ENCODE measurements around the gene PRRG4.
"Not testable (repeated sequence)": the region's sequence is repeated elsewhere in the genome, so short reads cannot be mapped to it uniquely, and the experiment has no call there.

Gene PRRG4

DNA sequence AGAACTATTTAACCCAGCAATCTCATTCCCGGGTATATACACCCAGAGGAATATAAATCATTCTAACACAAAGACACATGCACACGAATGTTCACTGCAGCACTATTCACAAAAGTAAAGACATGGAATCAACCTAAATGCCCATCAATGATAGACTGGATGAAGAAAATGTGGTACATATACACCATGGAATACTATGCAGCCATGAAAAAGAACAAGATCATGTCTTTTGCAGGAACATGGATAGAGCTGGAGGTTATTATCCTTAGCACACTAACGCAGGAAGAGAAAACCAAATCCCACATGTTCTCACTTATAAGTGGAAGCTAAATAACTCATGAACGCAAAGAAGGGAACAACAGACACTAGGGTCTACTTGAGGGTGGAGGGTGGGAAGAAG lies 39.0 kb downstream of the PRRG4 start:
- not testable (repeated sequence) for H3K4me1 Mint-ChIP-seq; H3K36me3 Mint-ChIP-seq (ENCODE audit: insufficient read depth); ATAC-seq (replicated peaks; ENCODE audit: extremely low read depth, poor library complexity, severe bottlenecking); H3K9me3 Mint-ChIP-seq; H3K27ac Mint-ChIP-seq (ENCODE audit: low read depth); DNase-seq (ENCODE audit: low spot score in 2 of 2); H3K4me3 Mint-ChIP-seq
- peaks cover 30% of the 10 kb centered on the region for H3K27me3 Mint-ChIP-seq

DNA sequence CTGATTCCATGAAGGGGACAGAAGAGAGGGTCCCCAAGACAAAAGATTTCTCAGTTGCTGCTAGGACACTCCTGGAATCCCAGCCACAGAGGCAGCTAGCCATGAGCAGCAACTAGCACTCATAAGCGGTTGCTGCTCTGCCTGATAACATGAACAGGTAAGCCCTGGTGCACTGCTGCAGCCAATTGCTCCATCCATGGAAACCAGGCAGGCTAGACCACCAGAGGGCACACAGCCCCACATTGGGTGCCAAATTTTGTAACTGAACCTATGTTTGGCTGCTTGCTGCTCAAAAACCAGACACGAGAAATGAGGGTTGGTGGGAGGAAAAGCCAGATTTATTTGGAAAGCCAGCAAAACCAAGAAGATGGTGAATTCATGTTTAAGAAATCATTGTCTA lies 40.9 kb downstream of the PRRG4 start:
- no peaks in the 10 kb centered on the region for H3K36me3 Mint-ChIP-seq (ENCODE audit: insufficient read depth)
- no peaks in the 10 kb centered on the region for H3K4me1 Mint-ChIP-seq
- H3K27me3 Mint-ChIP-seq, result peaks cover 42% of the 10 kb centered on the region
- H3K27ac Mint-ChIP-seq (ENCODE audit: low read depth), result no peak overlapping the region
- H3K4me3 Mint-ChIP-seq, result no peak overlapping the region
- DNase-seq (ENCODE audit: low spot score in 2 of 2) (no peak), ATAC-seq (replicated peaks; ENCODE audit: extremely low read depth, poor library complexity, severe bottlenecking) (peak; percentile 40)
- H3K9me3 Mint-ChIP-seq, result peaks cover 4% of the 10 kb centered on the region

DNA sequence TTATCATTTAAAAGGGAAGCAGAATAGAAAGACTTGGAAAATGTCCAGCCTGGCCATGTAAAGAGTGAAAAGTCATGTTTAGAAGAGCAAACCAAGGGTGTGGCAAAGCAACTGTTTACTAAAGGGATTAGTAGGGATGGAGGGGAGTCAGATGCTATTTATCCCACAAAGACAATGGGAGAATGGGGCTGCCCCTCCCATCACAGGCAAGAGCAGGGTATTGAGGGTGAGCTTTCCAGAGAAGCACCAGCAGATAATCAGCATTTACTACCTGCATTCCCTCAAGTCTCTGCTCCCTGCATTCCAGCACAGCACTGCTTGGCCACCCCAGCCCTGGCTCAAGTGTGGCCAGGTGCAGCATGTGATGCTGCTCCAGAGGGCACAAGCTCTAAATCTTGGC lies 44.4 kb downstream of the PRRG4 start:
- Mint-ChIP-seq H3K36me3 (ENCODE audit: insufficient read depth) (no peaks in the 10 kb centered on the region), H3K4me1 (no peaks in the 10 kb centered on the region), H3K27me3 (peaks cover 32% of the 10 kb centered on the region), H3K9me3 (no peaks in the 10 kb centered on the region), H3K4me3 (no peak overlapping the region), H3K27ac (ENCODE audit: low read depth) (no peak overlapping the region)
- ATAC-seq (replicated peaks; ENCODE audit: extremely low read depth, poor library complexity, severe bottlenecking) (no peak), DNase-seq (ENCODE audit: low spot score in 2 of 2) (no peak)

DNA sequence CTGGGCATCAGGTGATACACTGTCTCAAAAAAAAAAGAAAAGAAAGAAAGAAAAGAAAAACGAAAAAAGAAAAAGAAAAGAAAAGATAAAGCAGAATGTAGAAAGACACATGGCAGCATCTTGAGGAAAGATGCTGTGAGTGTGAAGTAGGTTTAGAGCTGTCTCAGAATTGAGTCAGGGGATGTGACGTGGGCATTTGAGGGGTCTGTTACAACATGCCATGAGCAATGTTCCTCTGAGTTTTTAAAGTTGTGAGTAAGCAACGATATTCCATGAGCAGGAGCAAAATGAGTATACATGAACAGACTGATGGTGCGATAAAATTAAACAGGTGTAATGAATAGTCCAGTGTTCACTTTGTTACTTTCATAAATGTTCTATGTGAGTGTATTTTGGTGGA lies 51.6 kb downstream of the PRRG4 start:
- H3K27ac Mint-ChIP-seq (ENCODE audit: low read depth), result no peak overlapping the region
- DNase-seq (ENCODE audit: low spot score in 2 of 2), result no peak

DNA sequence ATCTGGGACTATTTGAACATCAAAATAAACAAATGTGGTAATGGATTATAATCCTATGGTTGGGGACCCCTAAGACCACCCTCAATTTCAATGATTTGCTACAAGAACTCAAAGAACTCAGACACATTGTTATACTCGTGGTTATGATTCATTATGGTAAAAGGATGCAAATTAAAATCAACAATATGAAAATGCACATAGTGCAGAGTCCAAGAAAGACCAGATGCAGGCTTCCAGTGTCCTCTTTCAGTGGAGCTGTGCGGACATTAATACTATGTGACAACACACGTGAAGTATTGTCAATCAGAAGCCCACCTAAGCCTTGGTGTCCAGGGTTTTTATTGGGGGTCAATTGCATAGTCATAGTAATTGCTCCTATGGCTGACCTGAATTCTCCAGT lies 53.7 kb downstream of the PRRG4 start:
- H3K36me3 Mint-ChIP-seq (ENCODE audit: insufficient read depth), result peaks cover 2% of the 10 kb centered on the region
- ATAC-seq (replicated peaks; ENCODE audit: extremely low read depth, poor library complexity, severe bottlenecking) (no peak), DNase-seq (ENCODE audit: low spot score in 2 of 2) (no peak)
- H3K4me3 Mint-ChIP-seq, result no peak overlapping the region
- H3K27ac Mint-ChIP-seq (ENCODE audit: low read depth), result no peak overlapping the region
- H3K4me1 Mint-ChIP-seq, result no peaks in the 10 kb centered on the region
- H3K9me3 Mint-ChIP-seq, result no peaks in the 10 kb centered on the region
- H3K27me3 Mint-ChIP-seq, result peaks cover 8% of the 10 kb centered on the region

More for the DNA sequence above, 51.6 kb downstream of the PRRG4 start:
- peaks cover 12% of the 10 kb centered on the region for H3K27me3 Mint-ChIP-seq
- H3K4me1 Mint-ChIP-seq, result no peaks in the 10 kb centered on the region
- H3K9me3 Mint-ChIP-seq, result no peaks in the 10 kb centered on the region
- H3K36me3 Mint-ChIP-seq (ENCODE audit: insufficient read depth), result peaks cover 2% of the 10 kb centered on the region
- H3K4me3 Mint-ChIP-seq, result no peak overlapping the region
- no peak for ATAC-seq (replicated peaks; ENCODE audit: extremely low read depth, poor library complexity, severe bottlenecking)

DNA sequence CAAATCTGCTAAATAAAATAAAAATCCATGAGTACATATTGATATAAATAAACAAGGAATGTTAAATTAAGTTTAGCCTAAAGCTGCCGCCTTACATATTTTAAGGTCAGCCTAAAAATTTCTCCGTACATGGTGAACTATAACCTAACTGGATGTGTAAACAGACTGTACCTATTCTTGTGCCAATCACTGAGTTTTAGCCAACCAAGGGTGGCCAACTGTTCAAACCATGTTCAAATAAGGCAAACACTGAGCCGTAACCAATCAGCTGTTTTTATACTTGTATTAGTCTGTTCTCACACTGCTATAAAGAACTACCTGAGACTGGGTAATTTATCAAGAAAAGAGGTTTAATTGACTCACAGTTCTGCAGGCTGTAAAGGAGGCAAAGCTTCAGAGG lies 54.3 kb downstream of the PRRG4 start:
- H3K36me3 Mint-ChIP-seq (ENCODE audit: insufficient read depth), result peaks cover 2% of the 10 kb centered on the region
- H3K27me3 Mint-ChIP-seq, result peaks cover 2% of the 10 kb centered on the region
- H3K4me1 Mint-ChIP-seq, result no peaks in the 10 kb centered on the region
- no peak overlapping the region for H3K4me3 Mint-ChIP-seq
- H3K9me3 Mint-ChIP-seq, result no peaks in the 10 kb centered on the region
- ATAC-seq (replicated peaks; ENCODE audit: extremely low read depth, poor library complexity, severe bottlenecking), result no peak
- no peak for DNase-seq (ENCODE audit: low spot score in 2 of 2)
- no peak overlapping the region for H3K27ac Mint-ChIP-seq (ENCODE audit: low read depth)

DNA sequence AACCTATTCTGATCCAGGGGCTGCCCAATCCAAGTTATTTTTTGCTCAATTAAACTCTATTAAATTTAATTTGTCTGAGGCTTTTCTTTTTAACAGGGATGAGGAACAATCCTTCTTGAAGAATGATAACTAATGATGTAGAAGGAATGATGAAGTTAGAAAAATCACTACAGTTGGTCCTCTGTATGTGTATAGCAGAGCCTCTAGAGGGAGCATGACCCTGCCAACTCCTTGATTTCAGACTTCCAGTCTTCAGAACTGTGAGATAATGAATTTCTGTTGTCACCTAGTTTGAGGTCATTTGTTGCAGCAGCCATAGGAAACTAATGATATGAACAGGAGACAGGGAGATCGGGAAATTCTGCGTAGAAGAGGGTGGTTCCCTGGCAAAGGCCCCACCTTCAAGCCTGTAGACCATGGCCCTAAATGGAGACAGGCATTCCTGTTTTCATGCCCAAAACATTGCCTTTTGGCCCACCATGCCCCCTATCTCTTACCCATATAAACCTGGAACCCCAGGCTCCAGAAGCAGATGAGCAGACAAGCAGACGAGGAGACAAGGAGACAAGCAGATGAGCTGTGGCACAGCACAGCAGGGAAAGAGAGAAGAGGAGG lies 55.1 kb downstream of the PRRG4 start:
- Mint-ChIP-seq H3K27me3 (no peaks in the 10 kb centered on the region), H3K9me3 (no peaks in the 10 kb centered on the region), H3K4me1 (no peaks in the 10 kb centered on the region), H3K4me3 (no peak overlapping the region), H3K36me3 (ENCODE audit: insufficient read depth) (peaks cover 2% of the 10 kb centered on the region), H3K27ac (ENCODE audit: low read depth) (no peak overlapping the region)
- ATAC-seq (replicated peaks; ENCODE audit: extremely low read depth, poor library complexity, severe bottlenecking) (no peak), DNase-seq (ENCODE audit: low spot score in 2 of 2) (no peak)

DNA sequence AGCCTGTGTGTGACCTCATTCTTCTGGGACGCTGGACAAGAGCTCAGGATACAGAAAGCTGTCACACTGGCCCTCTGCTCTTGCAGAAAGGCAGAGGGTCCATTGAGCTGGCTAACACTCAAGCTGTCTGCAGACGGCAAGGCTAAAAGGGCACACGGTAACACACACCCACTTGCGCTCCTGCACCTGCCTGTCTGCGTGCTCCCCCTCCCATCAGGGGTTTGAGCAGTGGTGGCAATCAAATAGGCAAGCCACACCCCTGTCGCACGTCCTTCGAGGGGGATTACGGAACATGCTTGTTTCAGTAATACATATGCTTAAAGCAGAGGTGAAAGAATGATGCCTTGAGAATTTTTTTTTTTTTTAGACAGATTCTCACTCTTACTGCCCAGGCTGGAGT lies 55.8 kb downstream of the PRRG4 start:
- Mint-ChIP-seq H3K4me1 (no peaks in the 10 kb centered on the region), H3K9me3 (no peaks in the 10 kb centered on the region), H3K27me3 (no peaks in the 10 kb centered on the region), H3K27ac (ENCODE audit: low read depth) (no peak overlapping the region), H3K36me3 (ENCODE audit: insufficient read depth) (peaks cover 2% of the 10 kb centered on the region), H3K4me3 (no peak overlapping the region)
- DNase-seq (ENCODE audit: low spot score in 2 of 2) (no peak), ATAC-seq (replicated peaks; ENCODE audit: extremely low read depth, poor library complexity, severe bottlenecking) (no peak)

DNA sequence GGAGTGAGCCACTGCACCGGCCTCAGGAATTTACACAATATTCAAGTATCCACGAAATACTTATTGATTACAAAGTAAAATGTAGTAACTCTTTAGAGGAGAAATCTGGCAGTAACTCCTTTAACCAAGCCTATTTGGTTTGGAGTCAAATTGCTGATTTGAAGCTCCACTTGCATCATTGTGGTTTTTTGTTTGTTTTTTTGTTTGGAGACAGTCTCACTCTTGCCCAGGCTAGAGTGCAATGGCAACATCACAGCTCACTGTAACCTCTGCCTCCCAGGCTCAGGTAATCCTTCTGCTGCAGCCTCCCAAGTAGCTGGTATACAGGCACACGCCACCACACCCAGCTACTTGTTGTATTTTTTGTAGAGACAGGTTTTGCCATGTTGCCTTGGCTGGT lies 56.5 kb downstream of the PRRG4 start:
- DNase-seq (ENCODE audit: low spot score in 2 of 2) (no peak), ATAC-seq (replicated peaks; ENCODE audit: extremely low read depth, poor library complexity, severe bottlenecking) (no peak)
- Mint-ChIP-seq H3K27me3 (no peaks in the 10 kb centered on the region), H3K27ac (ENCODE audit: low read depth) (no peak overlapping the region), H3K9me3 (no peaks in the 10 kb centered on the region), H3K36me3 (ENCODE audit: insufficient read depth) (peaks cover 2% of the 10 kb centered on the region), H3K4me3 (no peak overlapping the region), H3K4me1 (no peaks in the 10 kb centered on the region)

DNA sequence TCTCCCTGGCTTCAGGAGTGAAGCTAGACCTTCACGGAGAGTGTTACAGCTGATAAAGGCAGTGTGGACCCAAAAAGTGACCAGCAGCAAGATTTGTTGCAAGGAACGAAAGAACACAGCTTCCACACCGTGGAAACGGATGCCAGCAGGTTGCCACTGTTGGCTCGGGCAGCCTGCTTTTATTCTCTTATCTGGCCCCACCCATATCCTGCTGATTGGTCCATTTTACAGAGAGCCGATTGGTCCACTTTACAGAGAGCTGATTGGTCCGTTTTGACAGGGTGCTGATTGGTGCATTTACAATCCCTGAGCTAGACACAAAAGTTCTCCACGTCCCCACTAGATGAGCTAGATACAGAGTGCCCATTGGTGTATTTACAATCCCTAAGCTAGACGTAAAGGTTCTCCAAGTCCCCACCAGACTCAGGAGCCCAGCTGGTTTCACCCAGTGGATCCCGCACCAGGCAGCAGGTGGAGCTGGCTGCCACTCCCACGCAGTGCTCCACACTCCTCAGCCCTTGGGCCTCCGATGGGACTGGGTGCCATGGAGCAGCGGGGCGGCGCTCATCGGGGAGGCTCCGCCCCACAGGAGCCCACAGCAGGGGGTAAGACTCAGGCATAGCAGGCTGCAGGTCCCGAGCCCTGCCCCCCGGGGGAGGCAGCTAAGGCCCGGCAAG lies 58.1 kb downstream of the PRRG4 start:
- not testable (repeated sequence) for H3K4me1 Mint-ChIP-seq; DNase-seq (ENCODE audit: low spot score in 2 of 2)

DNA sequence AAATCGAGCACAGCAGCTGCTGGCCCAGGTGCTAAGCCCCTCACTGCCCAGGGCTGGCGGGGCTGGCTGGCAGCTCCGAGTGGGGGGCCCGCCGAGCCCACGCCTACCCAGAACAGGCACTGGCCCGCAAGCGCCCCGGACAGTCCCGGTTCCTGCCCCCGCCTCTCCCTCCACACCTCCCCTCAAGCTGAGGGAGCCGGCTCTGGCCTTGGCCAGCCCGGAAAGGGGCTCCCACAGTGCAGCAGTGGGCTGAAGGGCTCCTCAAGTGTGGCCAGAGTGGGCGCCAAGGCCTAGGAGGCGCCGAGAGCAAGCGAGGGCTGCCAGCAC lies 58.6 kb downstream of the PRRG4 start:
- H3K27me3 Mint-ChIP-seq; H3K4me3 Mint-ChIP-seq; H3K36me3 Mint-ChIP-seq (ENCODE audit: insufficient read depth); DNase-seq (ENCODE audit: low spot score in 2 of 2); H3K4me1 Mint-ChIP-seq; H3K9me3 Mint-ChIP-seq; H3K27ac Mint-ChIP-seq (ENCODE audit: low read depth); ATAC-seq (replicated peaks; ENCODE audit: extremely low read depth, poor library complexity, severe bottlenecking): not testable (repeated sequence)

More for the DNA sequence above, 58.1 kb downstream of the PRRG4 start:
- H3K27me3 Mint-ChIP-seq; ATAC-seq (replicated peaks; ENCODE audit: extremely low read depth, poor library complexity, severe bottlenecking); H3K4me3 Mint-ChIP-seq; H3K27ac Mint-ChIP-seq (ENCODE audit: low read depth); H3K36me3 Mint-ChIP-seq (ENCODE audit: insufficient read depth); H3K9me3 Mint-ChIP-seq: not testable (repeated sequence)

DNA sequence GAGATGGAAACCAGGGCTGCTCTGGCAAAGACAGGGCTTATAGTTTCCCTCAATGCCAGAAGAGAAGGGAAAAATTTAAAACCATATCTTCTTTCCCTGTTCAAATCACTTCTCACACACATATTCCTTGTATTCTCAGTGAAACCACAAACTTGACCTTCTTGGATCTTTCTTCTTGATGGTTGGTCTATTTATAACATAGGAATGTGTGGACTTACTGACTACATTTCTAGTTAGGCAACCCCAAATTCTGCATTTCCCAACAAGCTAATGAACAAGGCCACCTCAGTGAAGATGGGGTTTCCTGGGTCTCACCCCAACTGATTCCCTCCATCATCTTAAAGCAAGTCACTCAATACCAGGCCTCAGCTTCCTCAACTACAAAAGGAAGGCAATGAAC lies 59.1 kb downstream of the PRRG4 start:
- ATAC-seq (replicated peaks; ENCODE audit: extremely low read depth, poor library complexity, severe bottlenecking) (no peak), DNase-seq (ENCODE audit: low spot score in 2 of 2) (no peak)
- Mint-ChIP-seq H3K27ac (ENCODE audit: low read depth) (no peak overlapping the region), H3K36me3 (ENCODE audit: insufficient read depth) (peaks cover 6% of the 10 kb centered on the region), H3K27me3 (no peaks in the 10 kb centered on the region), H3K4me3 (no peak overlapping the region), H3K4me1 (peaks cover 13% of the 10 kb centered on the region), H3K9me3 (no peaks in the 10 kb centered on the region)

DNA sequence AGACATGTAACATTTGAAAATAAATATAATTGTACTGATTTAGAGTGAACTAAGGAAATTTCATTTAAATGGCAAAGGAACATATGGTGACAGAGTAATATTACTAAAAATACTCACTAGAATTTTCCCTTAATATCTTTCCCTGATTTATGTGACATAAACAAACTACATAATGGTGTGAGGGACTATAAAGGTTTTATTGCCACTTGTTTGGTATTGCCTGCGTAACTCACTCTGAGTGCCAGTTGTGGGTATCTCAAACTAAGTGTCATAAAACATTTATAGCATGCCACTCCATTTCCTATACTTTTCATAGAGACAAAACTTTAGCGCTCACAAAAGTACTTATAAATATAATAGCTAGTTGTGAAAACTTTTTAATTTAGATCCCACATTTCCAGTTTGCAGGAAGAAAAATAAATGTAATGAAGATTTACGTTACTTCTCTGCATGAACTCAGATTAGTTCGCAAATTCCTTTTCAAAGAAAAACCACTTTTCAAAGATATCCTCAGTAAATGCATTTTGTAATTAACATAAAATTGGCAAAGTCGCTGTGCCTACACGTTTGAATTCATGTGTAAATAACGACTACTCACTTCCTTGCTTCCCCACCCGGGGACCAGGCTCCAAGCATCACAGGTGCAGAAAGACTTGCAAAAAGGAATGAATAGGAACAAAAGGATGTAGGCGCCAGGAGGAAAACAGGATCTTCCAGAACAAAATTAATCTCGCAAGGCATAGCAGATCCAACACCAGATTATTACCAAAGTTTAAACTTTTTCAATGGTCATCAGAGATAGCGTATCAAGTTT lies 61.3 kb downstream of the PRRG4 start:
- H3K36me3 Mint-ChIP-seq (ENCODE audit: insufficient read depth), result peaks cover 6% of the 10 kb centered on the region
- DNase-seq (ENCODE audit: low spot score in 2 of 2) (no peak), ATAC-seq (replicated peaks; ENCODE audit: extremely low read depth, poor library complexity, severe bottlenecking) (no peak)
- peaks cover 26% of the 10 kb centered on the region for H3K4me1 Mint-ChIP-seq
- no peaks in the 10 kb centered on the region for H3K9me3 Mint-ChIP-seq
- H3K4me3 Mint-ChIP-seq, result peak overlapping the region; percentile 94
- no peaks in the 10 kb centered on the region for H3K27me3 Mint-ChIP-seq
- H3K27ac Mint-ChIP-seq (ENCODE audit: low read depth), result peak overlapping the region; percentile 49
